Measurements from ENCODE around the gene RMND5B.
"Not testable (repeated sequence)": the region's sequence is repeated elsewhere in the genome, so short reads cannot be mapped to it uniquely, and the experiment has no call there.

The RMND5B gene

GRCh38 chr5:178130576-178131445, at the start of gene RMND5B:
Gene RMND5B, plus strand, starts transcription at chr5:178131014. Its CDS starts 7,106 bp downstream, at chr5:178138120.
- DNase-seq, result peak; percentile 86

DNA sequence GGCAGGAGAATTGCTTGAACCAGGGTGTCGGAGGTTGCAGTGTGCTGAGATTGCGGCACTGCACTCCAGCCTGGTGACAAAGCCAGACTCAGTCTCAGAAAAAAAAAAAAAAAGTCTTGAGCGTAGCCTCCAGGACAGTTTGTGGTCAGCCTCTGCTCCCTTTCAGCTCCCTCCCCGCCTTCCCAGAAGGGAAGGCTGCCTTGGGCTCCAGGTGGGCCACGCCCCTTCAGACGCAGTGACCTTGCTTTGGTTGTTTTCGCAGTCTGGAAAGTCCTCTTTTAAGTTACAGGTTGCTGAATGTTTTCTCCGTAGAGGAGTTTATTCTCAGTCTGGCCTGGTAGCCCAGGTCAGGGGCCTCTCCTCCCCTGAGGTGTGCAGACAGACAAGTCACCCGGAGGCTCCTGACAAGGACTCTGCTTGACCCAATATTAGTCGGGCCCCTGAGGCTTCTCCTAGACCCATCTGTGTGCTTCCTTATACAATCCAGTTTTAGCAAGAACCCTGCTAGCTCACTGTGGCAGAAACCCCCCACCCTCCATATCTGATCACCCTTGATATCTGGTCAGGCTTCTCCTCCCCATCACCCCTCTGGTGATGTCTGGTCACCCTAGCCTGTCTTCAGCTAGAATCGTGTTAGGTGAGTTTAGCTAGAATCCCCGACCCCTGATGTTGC, 49.1 kb upstream of the RMND5B start:
- DNase-seq, result no peak

DNA sequence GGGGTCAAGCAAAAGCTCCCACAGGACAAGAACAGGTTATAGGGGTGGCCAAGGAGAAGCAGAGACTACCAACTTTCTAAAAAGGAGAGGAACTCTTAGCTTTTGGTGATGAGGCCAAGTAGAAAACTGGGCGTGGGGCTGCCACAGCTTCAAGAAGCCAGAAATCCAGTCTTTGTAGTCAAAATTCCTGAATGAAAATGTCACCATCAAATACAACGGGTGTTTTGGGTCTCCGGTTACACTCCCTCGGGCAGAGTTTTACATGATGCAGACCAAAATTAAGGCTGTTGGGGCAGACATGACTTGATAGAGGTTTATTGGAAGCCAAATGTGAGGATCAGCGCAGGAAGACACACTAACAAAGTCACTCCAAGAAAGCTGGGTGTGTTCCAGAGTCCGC, 46.9 kb upstream of the RMND5B start:
- DNase-seq, result no peak

GRCh38 chr5:178085316-178085715, 45.5 kb upstream of the RMND5B start:
- DNase-seq, result no peak

- no peak for DNase-seq
These were observed 44.5 kb upstream of the RMND5B start for GRCh38 chr5:178086266-178086665.

DNA sequence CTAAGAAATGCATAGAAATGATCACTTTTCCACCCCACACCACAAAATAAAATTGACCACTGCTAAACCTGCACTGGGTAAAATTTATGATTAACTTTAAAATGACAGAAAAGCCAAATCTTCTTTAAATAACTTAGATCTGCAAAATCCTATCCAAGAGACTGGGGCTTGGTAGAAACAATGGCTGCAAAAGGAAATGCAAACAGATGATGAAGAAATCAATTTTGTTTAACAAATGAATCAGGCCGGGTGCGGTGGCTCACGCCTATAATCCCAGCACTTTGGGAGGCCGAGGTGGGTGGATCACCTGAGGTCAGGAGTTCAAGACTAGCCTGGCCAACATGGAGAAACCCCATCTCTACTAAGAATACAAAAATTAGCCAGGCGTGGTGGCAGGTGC, 43.6 kb upstream of the RMND5B start:
- DNase-seq, result not testable (repeated sequence)

- DNase-seq, result no peak
These were observed 40.0 kb upstream of the RMND5B start for GRCh38 chr5:178090856-178091255.

DNA sequence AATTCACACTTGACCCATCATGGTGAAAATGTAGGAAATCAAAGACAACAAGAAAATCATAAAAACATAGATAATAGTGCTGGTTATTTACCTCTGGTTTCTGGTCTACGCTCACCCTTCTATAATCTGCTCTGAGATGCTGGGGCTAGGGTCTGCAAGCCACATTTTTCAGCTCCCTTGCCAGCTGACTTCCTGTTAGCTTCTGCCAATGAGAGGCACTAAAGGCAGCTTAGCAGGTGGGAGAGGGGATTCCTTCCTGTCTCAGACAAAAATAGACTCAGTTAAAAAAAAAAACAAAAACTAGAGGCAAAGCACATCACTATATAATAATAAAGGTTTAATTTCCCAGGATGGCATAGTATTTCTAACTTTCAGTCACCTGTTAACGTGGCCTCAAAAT, 37.7 kb upstream of the RMND5B start:
- no peak for DNase-seq

GRCh38 chr5:178094345-178094744, 36.5 kb upstream of the RMND5B start:
- DNase-seq, result no peak

DNA sequence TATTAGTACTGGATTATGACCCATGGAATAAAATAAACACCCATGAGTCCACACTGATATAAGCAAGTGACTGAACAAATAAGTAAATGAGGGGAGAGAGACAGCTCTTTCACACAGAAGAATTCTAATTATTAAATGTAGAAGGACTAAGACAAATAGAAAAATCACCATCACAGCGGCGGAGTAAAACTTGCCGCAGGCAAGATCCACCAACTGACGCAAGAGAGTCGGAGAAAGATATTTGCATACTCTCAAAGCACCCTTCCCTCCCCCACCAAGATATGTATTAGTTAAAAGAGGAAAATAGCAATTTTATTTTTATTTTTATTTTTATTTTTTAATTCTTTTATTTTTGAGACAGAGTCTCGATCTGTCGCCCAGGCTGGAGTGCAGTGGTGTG, 32.1 kb upstream of the RMND5B start:
- DNase-seq, result no peak

DNA sequence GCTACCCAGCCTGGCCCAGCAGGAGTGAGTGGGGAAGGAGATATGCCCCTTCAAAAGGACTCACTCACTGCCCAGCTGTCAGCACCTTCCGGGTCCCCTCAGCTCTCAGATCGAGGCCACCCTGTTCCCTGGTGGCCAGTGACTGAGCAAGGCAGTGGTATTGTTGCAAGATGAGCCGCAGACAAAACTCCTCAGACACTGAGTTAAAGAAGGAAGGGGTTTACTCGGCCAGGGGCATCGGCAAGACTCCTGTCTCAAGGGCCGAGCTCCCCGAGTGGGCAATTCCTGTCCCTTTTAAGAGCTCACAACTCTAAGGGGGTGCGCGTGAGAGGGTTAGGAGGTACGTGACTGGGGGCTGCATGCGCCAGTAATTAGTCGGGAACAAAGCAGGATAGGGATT, 27.2 kb upstream of the RMND5B start:
- no peak for DNase-seq

GRCh38 chr5:178104492-178104891, 26.3 kb upstream of the RMND5B start:
- no peak for DNase-seq

GRCh38 chr5:178106086-178106485, 24.7 kb upstream of the RMND5B start:
- DNase-seq, result no peak

GRCh38 chr5:178106556-178107239, 24.1 kb upstream of the RMND5B start:
- DNase-seq, result no peak

DNA sequence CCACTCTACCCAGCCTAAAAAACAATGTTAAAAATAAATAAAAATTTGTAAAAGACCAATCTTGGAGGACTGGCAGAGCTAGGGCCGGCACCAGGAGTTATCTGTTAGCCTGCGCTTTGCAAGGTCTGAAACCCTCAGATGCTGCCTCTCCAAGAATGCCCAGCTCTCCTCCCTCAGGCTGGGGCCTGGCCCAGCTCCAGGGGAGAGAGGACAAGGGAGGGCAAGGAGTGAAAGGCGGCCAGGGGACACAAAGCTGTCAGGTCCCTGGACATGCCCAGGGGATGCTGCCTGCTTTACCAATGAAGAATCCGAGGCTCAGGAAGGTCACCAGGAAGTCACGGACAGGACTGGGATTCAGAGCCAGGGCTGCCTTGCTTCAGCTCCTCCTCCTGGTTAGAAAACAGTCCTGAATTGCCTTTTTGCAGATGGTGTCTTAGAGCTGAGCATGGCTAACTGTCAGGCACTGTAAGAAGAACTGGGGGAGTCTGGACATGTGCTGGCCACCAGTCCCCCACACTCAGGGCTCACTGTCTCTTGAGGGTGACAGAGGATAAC, 23.0 kb upstream of the RMND5B start:
- DNase-seq, result no peak

- no peak for DNase-seq
These were observed 22.4 kb upstream of the RMND5B start for GRCh38 chr5:178108446-178108845.

GRCh38 chr5:178108966-178109365, 21.8 kb upstream of the RMND5B start:
- no peak for DNase-seq

- DNase-seq, result no peak
These were observed 20.3 kb upstream of the RMND5B start for GRCh38 chr5:178110511-178110910.

GRCh38 chr5:178111925-178112324, 18.9 kb upstream of the RMND5B start:
- DNase-seq, result no peak

DNA sequence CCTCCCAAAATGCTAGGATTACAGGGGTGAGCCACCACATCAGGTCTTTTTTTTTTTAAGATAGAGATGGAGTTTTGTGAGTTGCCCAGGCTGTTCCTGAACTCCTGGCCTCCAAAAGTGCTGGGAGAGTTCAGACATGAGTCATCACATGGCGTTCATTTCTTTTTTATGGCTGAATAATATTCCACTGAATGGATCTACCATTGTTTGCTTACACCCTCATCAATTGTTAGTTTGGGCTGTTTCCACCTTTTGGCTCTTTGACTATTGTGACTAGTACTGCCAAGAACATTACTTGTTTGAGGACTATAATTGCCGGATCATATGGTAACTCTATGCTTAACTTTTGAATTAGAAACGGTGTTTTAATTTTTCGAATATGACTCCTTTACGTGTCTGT, 18.3 kb upstream of the RMND5B start:
- DNase-seq, result no peak

- DNase-seq, result peak; percentile 85
These were observed 17.6 kb upstream of the RMND5B start, which contains the start of gene N4BP3 for GRCh38 chr5:178113141-178113787. Gene N4BP3, plus strand, starts transcription at chr5:178113532. Its CDS starts 6,052 bp downstream, at chr5:178119584.

GRCh38 chr5:178113841-178114324, 16.9 kb upstream of the RMND5B start:
- DNase-seq, result peak; percentile 12
